Memory B cell (primary cell): ENCODE measurements around the gene DDX50.
A peak's percentile ranks its signal among the peaks of the same experiment; 100 is the strongest.
"Not testable (repeated sequence)": the region's sequence is repeated elsewhere in the genome, so short reads cannot be mapped to it uniquely, and the experiment has no call there.

Experiments used
- ATAC-seq: fragments of 150-1000 bp; cut with Tn5 transposase; 2 replicates; pipeline ENCODE4 v1.10.0; 2021; ENCODE audit warnings: low read depth, mild to moderate bottlenecking, moderate library complexity
- DNase-seq, 2 donors: peaks; one replicate each; pipeline ENCODE4 v3.0.0; 2022; ENCODE audit warnings: low spot score in 2 of 2
- H3K27ac Mint-ChIP-seq: one replicate; pipeline ENCODE4 v1.8.0; 2022; ENCODE audit warnings: mild to moderate bottlenecking, moderate library complexity, mixed read lengths
- H3K27me3 Mint-ChIP-seq: one replicate; pipeline ENCODE4 v1.8.0; 2022; ENCODE audit warnings: mixed read lengths
- H3K36me3 Mint-ChIP-seq: one replicate; pipeline ENCODE4 v1.8.0; 2022; ENCODE audit warnings: mild to moderate bottlenecking, mixed read lengths
- H3K4me1 Mint-ChIP-seq: one replicate; pipeline ENCODE4 v1.8.0; 2022; ENCODE audit warnings: mixed read lengths
- H3K4me3 Mint-ChIP-seq: one replicate; pipeline ENCODE4 v1.8.0; 2022; ENCODE audit warnings: mild to moderate bottlenecking, moderate library complexity, mixed read lengths
- H3K9me3 Mint-ChIP-seq: one replicate; pipeline ENCODE4 v1.8.0; 2022; ENCODE audit warnings: mixed read lengths

Gene DDX50

GRCh38 chr10:68878496-68878895 lies 22.6 kb upstream of the DDX50 start:
- Mint-ChIP-seq H3K4me1 (no peaks in the 10 kb centered on the region), H3K27ac (no peak overlapping the region), H3K36me3 (no peaks in the 10 kb centered on the region), H3K27me3 (peaks cover 1% of the 10 kb centered on the region), H3K4me3 (no peak overlapping the region), H3K9me3 (no peaks in the 10 kb centered on the region)
- DNase-seq = no peak
- ATAC-seq = no peak

GRCh38 chr10:68879628-68880027 lies 21.5 kb upstream of the DDX50 start:
- H3K4me1 Mint-ChIP-seq = no peaks in the 10 kb centered on the region
- no peak overlapping the region for H3K27ac Mint-ChIP-seq
- H3K27me3 Mint-ChIP-seq = peaks cover 1% of the 10 kb centered on the region
- H3K9me3 Mint-ChIP-seq = no peaks in the 10 kb centered on the region
- H3K4me3 Mint-ChIP-seq = no peak overlapping the region
- no peaks in the 10 kb centered on the region for H3K36me3 Mint-ChIP-seq
- ATAC-seq (no peak), DNase-seq (no peak)

- no peaks in the 10 kb centered on the region for H3K4me1 Mint-ChIP-seq
- peaks cover 1% of the 10 kb centered on the region for H3K27me3 Mint-ChIP-seq
- no peak overlapping the region for H3K4me3 Mint-ChIP-seq
Observed at GRCh38 chr10:68880181-68880580, 20.9 kb upstream of the DDX50 start.

GRCh38 chr10:68895041-68895440 lies 6.1 kb upstream of the DDX50 start:
- H3K27me3 Mint-ChIP-seq = peaks cover 2% of the 10 kb centered on the region

More at GRCh38 chr10:68880181-68880580, 20.9 kb upstream of the DDX50 start:
- no peak for ATAC-seq
- no peaks in the 10 kb centered on the region for H3K36me3 Mint-ChIP-seq
- H3K9me3 Mint-ChIP-seq = no peaks in the 10 kb centered on the region
- no peak overlapping the region for H3K27ac Mint-ChIP-seq
- DNase-seq = no peak

GRCh38 chr10:68897336-68897741 lies 3.8 kb upstream of the DDX50 start:
- no peak overlapping the region for H3K4me3 Mint-ChIP-seq
- H3K27ac Mint-ChIP-seq = no peak overlapping the region
- no peak for ATAC-seq
- no peak for DNase-seq
- H3K4me1 Mint-ChIP-seq = peaks cover 7% of the 10 kb centered on the region
- H3K9me3 Mint-ChIP-seq = no peaks in the 10 kb centered on the region
- H3K36me3 Mint-ChIP-seq = no peaks in the 10 kb centered on the region
- peaks cover 2% of the 10 kb centered on the region for H3K27me3 Mint-ChIP-seq

More at GRCh38 chr10:68895041-68895440, 6.1 kb upstream of the DDX50 start:
- H3K27ac Mint-ChIP-seq = no peak overlapping the region
- no peak overlapping the region for H3K4me3 Mint-ChIP-seq
- H3K36me3 Mint-ChIP-seq = no peaks in the 10 kb centered on the region
- no peaks in the 10 kb centered on the region for H3K9me3 Mint-ChIP-seq
- DNase-seq = no peak
- ATAC-seq = no peak
- no peaks in the 10 kb centered on the region for H3K4me1 Mint-ChIP-seq

- ATAC-seq = no peak
- peak overlapping the region; percentile 100 for H3K27ac Mint-ChIP-seq
- H3K9me3 Mint-ChIP-seq = no peaks in the 10 kb centered on the region
- peak overlapping the region; percentile 13 for H3K4me3 Mint-ChIP-seq
- DNase-seq = no peak
- no peaks in the 10 kb centered on the region for H3K27me3 Mint-ChIP-seq
- peaks cover 16% of the 10 kb centered on the region for H3K4me1 Mint-ChIP-seq
- H3K36me3 Mint-ChIP-seq = peaks cover 3% of the 10 kb centered on the region
Observed at GRCh38 chr10:68899186-68899745, 1.8 kb upstream of the DDX50 start.

- no peak for ATAC-seq
- peaks cover 4% of the 10 kb centered on the region for H3K36me3 Mint-ChIP-seq
- peak overlapping the region; percentile 100 for H3K27ac Mint-ChIP-seq
- H3K27me3 Mint-ChIP-seq = no peaks in the 10 kb centered on the region
- DNase-seq = peak; percentile 8 to 85
- peaks cover 18% of the 10 kb centered on the region for H3K4me1 Mint-ChIP-seq
- peak overlapping the region; percentile 99 for H3K4me3 Mint-ChIP-seq
- H3K9me3 Mint-ChIP-seq = no peaks in the 10 kb centered on the region
Observed at GRCh38 chr10:68900427-68901104, 549 bp upstream of the DDX50 start.

- Mint-ChIP-seq H3K36me3 (peaks cover 9% of the 10 kb centered on the region), H3K4me3 (peak overlapping the region; percentile 45), H3K9me3 (no peaks in the 10 kb centered on the region), H3K27ac (peak overlapping the region; percentile 100), H3K27me3 (no peaks in the 10 kb centered on the region), H3K4me1 (peaks cover 21% of the 10 kb centered on the region)
- DNase-seq = no peak
- ATAC-seq = no peak
Observed at GRCh38 chr10:68902382-68902781, 1.3 kb downstream of the DDX50 start.

- no peak for ATAC-seq
- peaks cover 16% of the 10 kb centered on the region for H3K36me3 Mint-ChIP-seq
- no peak overlapping the region for H3K4me3 Mint-ChIP-seq
- peak overlapping the region; percentile 73 for H3K27ac Mint-ChIP-seq
- H3K27me3 Mint-ChIP-seq = no peaks in the 10 kb centered on the region
- no peak for DNase-seq
- peaks cover 3% of the 10 kb centered on the region for H3K9me3 Mint-ChIP-seq
- H3K4me1 Mint-ChIP-seq = peaks cover 5% of the 10 kb centered on the region
Observed at GRCh38 chr10:68924593-68924992, 23.5 kb downstream of the DDX50 start.

- H3K36me3 Mint-ChIP-seq = peaks cover 21% of the 10 kb centered on the region
- no peak overlapping the region for H3K4me3 Mint-ChIP-seq
- no peak for ATAC-seq
Observed at GRCh38 chr10:68925489-68925888, 24.4 kb downstream of the DDX50 start.

GRCh38 chr10:68929157-68929556 lies 28.0 kb downstream of the DDX50 start:
- H3K9me3 Mint-ChIP-seq, H3K27me3 Mint-ChIP-seq, H3K4me3 Mint-ChIP-seq, DNase-seq, H3K4me1 Mint-ChIP-seq, ATAC-seq: not testable (repeated sequence)
- Mint-ChIP-seq H3K27ac (peak overlapping the region; percentile 78), H3K36me3 (peaks cover 24% of the 10 kb centered on the region)

More at GRCh38 chr10:68925489-68925888, 24.4 kb downstream of the DDX50 start:
- no peaks in the 10 kb centered on the region for H3K27me3 Mint-ChIP-seq
- DNase-seq = no peak
- peaks cover 3% of the 10 kb centered on the region for H3K9me3 Mint-ChIP-seq
- H3K4me1 Mint-ChIP-seq = peaks cover 5% of the 10 kb centered on the region
- peak overlapping the region; percentile 73 for H3K27ac Mint-ChIP-seq

- ATAC-seq, DNase-seq, H3K27ac Mint-ChIP-seq, H3K4me1 Mint-ChIP-seq, H3K4me3 Mint-ChIP-seq, H3K9me3 Mint-ChIP-seq, H3K27me3 Mint-ChIP-seq: not testable (repeated sequence)
- H3K36me3 Mint-ChIP-seq = peaks cover 24% of the 10 kb centered on the region
Observed at GRCh38 chr10:68929888-68930287, 28.8 kb downstream of the DDX50 start.

GRCh38 chr10:68932860-68933259 lies 31.7 kb downstream of the DDX50 start:
- ATAC-seq, H3K27me3 Mint-ChIP-seq, H3K4me1 Mint-ChIP-seq, H3K4me3 Mint-ChIP-seq, H3K27ac Mint-ChIP-seq, H3K9me3 Mint-ChIP-seq, DNase-seq: not testable (repeated sequence)
- peaks cover 27% of the 10 kb centered on the region for H3K36me3 Mint-ChIP-seq

GRCh38 chr10:68934994-68935393 lies 33.9 kb downstream of the DDX50 start:
- no peak for DNase-seq
- peaks cover 30% of the 10 kb centered on the region for H3K36me3 Mint-ChIP-seq
- peaks cover 4% of the 10 kb centered on the region for H3K4me1 Mint-ChIP-seq
- no peaks in the 10 kb centered on the region for H3K27me3 Mint-ChIP-seq
- H3K9me3 Mint-ChIP-seq = no peaks in the 10 kb centered on the region
- ATAC-seq = no peak
- H3K27ac Mint-ChIP-seq = no peak overlapping the region
- H3K4me3 Mint-ChIP-seq = no peak overlapping the region

- DNase-seq (no peak), ATAC-seq (no peak)
- Mint-ChIP-seq H3K9me3 (no peaks in the 10 kb centered on the region), H3K4me1 (no peaks in the 10 kb centered on the region), H3K36me3 (peaks cover 22% of the 10 kb centered on the region), H3K27me3 (no peaks in the 10 kb centered on the region), H3K4me3 (no peak overlapping the region), H3K27ac (peak overlapping the region; percentile 15)
Observed at GRCh38 chr10:68938117-68938516, 37.0 kb downstream of the DDX50 start.
